Measurements from ENCODE around the gene PRKCE.

PRKCE gene

DNA sequence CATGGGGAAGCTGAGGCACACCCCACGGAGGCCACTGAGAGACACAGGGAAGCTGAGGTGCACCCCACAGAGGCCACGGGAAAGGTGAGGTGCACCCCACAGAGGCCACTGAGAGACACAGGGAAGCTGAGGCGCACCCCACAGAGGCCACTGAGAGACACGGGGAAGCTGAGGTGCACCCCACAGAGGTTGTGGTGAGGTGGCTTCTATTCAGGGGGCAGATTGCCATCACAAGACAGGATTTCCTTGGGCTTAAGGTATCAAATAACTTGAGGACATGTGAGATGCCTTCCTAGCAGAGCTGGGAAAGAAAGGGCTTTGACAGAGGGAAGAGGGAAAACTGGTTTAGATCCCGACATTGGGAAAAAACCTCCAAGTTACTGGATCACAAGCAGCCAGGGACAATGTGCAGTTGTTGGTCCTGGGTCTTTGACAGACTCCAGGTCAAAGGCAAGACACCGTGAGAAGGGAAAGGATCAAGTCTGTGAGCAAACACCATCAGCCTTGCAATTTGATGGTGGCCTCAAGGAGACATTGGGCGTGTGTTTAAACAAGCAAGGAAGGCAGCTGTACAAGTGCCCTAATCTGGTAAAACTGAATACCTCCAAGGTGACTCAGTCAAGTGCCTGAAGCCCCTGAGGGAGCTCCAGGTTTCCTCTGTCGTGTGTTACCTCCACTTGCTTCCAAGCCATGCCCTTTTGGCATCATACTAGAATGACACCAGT is 512.5 kb downstream of the PRKCE start:
- DNase-seq: peak; percentile 58

- DNase-seq: peak; percentile 98
Measured at GRCh38 chr2:46164529-46165301, 513.2 kb downstream of the PRKCE start.

DNA sequence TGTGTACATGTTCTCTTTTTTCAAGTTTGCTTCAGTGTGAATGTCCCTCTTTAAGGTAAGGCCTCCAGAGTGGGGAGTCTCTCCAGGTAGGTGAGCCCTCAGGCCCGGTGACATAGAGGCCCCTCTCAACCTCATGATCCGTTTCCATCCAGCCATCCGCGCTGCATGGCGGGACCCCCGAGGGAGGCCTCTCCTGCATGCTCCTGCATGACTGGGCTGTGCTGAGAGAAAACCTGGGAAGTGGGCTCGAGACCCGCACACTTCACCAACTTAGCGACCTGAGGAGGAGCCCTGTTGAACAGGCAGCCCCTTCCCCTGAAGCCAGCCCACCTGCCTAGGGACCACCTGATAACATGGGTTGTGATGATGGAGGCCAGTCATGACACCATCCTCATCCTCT is 514.4 kb downstream of the PRKCE start:
- DNase-seq: no peak

DNA sequence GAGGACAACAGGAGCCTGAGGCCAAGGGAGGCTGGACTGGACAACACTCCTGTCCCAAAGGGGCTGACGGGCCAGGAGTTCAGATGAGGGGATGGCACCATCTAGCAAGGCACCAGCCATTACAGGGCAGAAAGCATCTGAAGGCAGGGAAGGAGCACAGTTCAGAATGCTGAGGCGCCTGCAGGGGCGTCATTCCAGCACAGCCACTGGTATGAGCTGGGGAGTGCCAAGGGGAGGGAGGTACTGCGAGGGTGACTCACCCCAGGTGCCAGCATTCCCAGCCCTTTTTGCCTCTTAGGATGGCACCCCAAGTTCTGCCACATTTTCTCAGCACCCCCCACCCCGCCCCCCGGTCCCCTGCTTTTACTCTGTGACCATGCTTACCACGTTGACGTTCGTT is 515.9 kb downstream of the PRKCE start:
- no peak for DNase-seq

- peak; percentile 66 for DNase-seq
Measured at GRCh38 chr2:46167924-46168323, 516.4 kb downstream of the PRKCE start.

GRCh38 chr2:46169467-46169866 is 518.0 kb downstream of the PRKCE start:
- no peak for DNase-seq

DNA sequence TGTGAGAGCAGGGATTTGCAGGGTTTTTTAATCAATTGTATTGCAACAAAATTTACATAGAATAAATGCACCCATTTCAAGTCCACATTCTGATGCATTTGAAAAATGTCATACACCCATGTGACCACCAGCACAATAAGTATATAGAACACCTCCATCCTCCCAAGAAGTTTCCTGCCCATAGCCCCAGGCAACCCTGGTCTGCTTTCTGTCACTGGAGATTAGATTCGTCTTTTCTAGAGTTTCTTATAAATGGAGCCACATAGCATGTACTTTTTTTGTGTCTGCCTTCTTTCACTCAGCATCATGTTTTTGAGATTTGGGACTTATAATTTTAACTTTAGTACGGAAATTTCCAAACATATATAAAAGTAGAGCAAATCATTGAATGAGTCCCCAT is 518.6 kb downstream of the PRKCE start:
- no peak for DNase-seq

DNA sequence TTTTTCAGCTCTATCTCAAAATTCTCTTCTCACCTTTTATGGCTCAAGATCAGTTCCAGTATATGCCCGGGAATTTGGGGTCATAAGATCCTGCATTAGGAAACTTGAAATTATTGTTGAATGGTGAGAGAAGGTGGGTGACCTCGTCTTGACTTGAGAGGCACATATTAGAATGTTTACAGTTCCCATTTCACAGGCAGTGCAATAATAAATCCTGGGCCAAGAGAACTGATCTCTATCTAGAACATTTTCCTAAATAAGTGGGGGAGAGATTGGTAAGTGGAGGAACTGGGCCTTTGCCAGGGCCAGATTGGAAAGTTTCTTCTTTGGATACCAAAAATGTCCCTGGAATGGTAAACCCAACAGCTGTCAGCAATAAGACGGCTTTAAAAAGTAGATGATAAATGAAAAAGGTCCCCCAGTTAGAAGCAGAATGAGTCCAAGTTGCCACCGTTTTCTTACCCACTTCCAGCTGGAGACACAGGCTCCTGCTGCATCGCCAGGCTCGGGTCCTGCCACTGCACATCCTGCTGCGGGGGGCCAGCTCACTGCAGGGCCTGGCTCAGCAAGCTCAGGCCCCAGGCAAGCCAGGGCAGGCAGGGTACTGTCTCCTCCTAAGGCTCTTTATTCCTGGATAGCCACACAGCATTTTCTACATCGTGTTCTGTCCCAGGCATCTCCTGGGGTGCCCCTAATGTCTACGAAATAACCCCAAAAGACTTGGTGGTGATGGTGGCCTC is 519.3 kb downstream of the PRKCE start:
- DNase-seq: no peak

DNA sequence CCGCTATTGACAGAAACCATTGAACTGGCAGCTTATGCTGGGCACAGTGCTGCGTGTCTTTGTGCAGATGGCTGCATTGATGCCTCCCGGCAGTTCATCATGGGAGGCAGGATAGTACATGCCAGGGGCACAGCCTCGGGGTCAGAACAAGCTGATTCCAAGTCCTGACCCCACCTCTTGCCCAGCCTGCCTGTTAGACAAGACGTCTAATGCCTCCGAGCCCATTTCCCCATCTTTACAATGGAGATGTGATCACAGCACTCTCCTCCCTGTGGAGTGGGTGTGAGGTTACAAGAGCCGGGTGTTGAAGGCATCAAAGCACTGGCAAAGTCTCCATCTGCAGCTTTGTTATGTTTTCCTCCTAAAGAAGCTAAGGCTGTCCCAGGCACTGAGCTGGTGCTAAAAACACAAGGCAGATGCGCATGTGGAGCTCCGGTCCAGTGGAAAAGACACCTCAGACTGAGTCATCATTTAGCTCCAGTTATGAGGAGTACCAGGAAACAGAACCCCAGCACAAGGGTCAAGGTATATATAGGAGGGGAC is 520.0 kb downstream of the PRKCE start:
- DNase-seq: peak; percentile 79

- DNase-seq: no peak
Measured at GRCh38 chr2:46171996-46172546, 520.6 kb downstream of the PRKCE start.

DNA sequence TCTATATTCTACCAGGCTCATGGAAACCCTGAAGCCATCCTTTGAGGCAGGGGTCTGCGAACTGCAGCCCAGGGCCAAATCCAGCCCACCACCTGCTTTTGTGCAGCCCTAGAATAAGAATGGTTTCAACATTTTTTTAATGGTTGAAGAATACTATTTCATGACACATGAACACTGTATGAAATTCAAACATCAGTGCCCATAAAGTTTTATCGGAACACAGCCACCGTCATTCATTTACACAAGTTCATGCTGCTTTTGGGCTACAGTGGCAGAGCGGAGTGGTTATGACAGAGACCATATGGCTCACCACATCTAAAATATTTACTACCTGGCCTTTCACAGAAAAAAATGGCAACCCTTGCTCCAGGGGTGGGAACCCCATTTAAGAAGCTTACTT is 521.6 kb downstream of the PRKCE start:
- no peak for DNase-seq

DNA sequence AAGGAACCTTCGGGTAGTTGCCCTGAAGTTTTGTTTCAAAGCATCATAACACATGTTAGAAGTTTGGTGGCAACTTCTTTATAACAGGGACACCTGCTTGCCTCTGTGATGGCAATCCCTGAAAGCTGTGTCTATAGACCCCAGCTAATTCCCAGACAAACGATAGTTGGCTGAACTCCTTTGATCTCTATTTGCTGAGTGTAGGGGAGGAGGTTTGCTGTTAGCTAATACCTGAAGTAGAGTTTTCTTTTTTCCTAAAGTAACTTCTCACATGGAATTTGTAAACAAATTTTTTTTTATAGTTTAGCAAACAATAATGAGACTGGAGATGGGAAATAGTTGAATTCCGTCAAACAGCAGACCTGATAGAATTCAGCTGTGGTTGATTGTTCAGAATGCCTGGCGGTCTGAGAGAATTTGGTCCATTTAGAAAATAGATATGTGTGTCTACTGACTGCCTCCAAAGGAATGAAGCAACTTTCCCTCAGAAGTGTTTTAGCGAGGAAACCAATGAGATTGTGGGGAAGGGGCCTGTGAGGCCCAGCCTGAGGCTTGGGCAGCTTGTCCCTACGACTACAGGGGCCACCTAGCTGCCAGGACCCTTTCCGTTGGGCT is 522.3 kb downstream of the PRKCE start:
- no peak for DNase-seq

GRCh38 chr2:46174345-46175170 is 523.1 kb downstream of the PRKCE start:
- no peak for DNase-seq

- peak; percentile 70 for DNase-seq
Measured at GRCh38 chr2:46175419-46175818, 523.9 kb downstream of the PRKCE start.

DNA sequence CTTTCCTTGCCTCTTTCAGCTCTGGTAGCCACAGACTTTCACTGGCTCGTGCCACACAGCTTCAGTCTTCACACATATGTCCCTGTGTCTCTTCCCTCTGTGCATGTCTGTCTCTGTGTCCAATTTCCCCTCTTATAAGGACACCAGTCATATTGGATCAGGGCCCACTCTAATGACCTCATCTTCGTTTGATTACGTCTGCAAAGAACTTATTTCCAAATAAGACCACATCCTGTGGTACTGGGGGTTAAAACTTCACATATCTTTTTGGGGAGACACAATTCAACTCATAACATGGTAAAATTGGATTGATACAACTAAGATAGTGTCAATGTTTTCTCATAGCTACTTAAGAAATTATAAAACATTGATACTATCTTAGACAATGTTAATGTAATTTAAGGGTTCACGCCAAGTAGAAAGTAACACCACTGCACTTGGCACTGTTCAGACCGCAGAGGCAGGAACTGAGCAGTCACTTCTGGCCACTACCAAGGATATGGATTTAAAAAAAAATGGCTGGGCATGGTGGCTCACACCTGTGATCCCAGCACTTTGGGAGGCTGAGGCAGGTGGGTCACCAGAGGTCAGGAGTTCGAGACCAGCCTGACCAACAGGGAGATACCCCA is 526.1 kb downstream of the PRKCE start:
- DNase-seq: peak; percentile 53

GRCh38 chr2:46179037-46179621 is 527.7 kb downstream of the PRKCE start:
- peak; percentile 97 for DNase-seq

DNA sequence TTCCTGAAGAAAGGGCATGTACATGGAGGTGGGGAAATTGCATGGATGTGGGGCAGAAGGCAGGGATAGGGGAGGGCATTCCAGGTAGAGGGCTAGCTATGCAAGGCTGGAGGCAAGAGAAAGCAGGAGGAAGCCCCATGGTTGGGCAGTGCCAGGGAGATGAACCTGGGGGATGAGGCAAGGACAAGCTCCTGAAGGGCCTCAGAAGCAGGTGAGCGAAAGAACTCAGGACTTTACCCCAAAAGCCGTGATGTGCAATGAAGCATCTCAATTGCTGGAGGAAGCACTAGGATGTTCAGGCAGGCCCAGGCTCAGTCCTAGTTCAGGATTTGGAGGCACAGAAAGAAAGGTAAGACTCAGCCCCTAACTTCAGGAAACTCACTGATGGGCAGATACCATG is 528.7 kb downstream of the PRKCE start:
- DNase-seq: no peak

DNA sequence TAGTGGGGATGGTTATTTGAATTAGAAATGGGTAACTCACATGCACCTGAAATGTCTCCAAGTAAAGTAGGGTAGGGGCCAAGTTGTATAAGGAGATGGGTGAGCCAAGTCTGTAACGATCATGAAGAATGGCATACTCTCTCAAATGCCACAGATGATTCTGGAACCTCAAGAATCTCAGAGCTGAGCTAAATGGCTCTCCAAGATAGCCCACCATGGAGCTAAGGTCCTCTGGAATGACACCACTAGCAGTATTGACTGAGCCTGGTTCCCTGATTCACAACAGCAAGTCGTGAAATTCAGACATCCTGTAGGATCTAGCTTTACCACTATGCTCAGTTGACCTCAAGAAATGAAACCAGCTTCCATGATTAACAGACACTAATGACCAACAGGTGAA is 529.8 kb downstream of the PRKCE start:
- DNase-seq: no peak

DNA sequence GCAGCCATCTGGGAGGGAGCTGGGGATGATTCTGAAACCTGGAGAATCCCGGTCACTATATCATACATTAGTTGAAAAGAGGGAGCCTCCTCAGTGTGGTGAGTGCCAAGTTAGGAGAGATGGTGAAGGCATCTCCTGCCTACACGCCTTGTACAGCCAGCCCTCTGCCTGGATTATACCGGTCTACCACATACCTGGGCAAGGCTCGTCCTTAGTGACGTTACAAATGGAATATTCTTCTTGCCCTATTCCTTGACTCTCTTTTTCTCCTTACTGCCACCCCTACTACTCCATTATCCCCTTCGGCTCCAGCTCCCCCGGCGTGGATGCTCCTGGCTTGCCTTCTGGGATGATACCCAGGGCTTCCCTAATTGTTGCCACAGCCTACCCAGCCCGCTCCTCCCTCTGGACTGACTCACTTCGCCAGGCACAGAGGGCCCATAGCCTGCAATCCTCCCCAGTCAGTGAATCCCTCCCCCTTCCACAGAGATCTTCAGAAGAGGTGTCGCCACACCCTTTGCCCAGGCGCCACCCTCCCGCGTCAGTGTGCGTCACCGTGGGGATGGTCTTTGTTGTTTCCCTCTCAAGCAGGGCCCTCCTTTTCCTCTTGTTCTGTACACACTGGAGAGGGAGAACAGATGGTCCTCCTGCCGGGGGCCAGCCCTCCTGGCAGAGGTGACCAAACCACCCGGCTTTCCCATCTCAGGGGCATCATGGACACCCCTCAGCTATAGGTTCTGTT is 530.5 kb downstream of the PRKCE start:
- no peak for DNase-seq

DNA sequence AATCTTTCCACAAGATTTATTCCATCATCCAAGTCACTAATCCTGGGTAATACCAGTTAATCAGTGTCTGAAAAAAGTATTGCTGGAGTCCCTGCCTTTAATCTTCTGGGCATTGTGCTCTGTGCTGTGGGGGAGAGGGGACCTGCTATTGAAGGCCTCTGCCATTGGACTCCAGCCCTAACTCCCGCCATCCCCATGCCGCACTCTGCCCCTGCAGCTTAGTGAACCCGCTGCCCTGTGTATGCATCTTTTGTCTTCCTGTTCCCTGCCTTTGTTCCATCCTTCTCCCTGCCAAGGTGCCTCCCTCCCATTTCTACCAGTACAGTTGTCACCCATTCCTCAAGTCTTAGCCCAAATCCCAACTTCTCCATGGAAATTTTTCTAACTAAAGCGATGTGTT is 532.0 kb downstream of the PRKCE start:
- no peak for DNase-seq

All from fibroblast of skin of right biceps (primary cell).